Activated naive CD4-positive, alpha-beta T cell treated with anti-CD3 and anti-CD28 coated beads, Interleukin-2, amount 50 U/mL, for 72 hours (primary cell): ENCODE measurements around the gene SOWAHC. TPM values are rescaled to one million over a fixed set of nuclear protein-coding genes. Genes with fewer than 3 reads are reported as not detected.

ENCODE experiments used
- ATAC-seq, 2 donors: fragments of 150-1000 bp; cut with Tn5 transposase; 2 replicates each; pipeline ENCODE4 v1.10.0; 2021; ENCODE audit warnings: mild to moderate bottlenecking in 2 of 2, moderate library complexity in 2 of 2
- DNase-seq, 2 donors: peaks; one replicate each; pipeline ENCODE4 v3.0.0; 2021 to 2022; ENCODE audit warnings: low spot score in 2 of 2
- H3K27ac Mint-ChIP-seq, 2 donors: one replicate each; pipeline ENCODE4 v1.8.0; 2022; ENCODE audit warnings: mild to moderate bottlenecking in 2 of 2, mixed read lengths in 2 of 2
- H3K36me3 Mint-ChIP-seq, 2 donors: one replicate each; pipeline ENCODE4 v1.8.0; 2022; ENCODE audit warnings: mixed read lengths in 2 of 2
- H3K9me3 Mint-ChIP-seq, 2 donors: one replicate each; pipeline ENCODE4 v1.8.0; 2022; ENCODE audit warnings: mixed read lengths in 2 of 2
- total RNA-seq, 2 donors: library from RNA; stranded (reverse); gene quantifications; one replicate each; pipeline ENCODE4 v1.2.3, GENCODE V29; 2022

SOWAHC gene
- total RNA-seq, 2 donors from 2014 or later, result 0.34 to 1.0 TPM

DNA sequence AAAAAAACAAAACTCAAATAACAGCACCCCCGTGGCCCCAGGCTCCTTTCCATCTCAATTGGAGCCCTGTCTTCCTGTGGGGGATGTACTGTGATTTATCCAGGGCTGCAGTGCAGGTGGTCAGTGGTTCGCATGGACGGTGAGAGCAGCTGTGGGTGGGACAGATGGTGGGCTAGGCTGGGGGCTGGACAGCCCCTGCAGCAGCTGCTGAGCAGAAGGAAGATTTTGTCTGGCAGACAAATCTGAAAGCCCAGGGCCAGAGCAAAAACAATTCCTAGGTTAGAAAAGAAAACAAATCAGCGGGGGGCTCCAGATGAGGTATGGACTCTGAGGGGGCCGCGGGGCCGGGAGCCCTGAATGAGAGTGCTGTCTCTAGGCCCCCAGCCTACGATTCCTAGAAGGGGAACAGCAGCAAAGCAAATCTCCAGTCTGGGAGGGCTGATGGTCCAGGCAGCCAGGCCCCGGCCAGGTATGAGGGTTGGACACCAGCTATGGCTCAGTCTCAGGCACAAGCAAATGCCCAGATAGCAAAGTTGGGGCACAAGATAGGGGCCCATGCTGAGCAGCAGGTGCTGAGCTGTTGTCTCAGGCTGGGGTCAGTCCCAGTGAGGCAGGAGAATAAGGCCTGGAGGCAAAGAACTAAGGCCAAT lies 45.4 kb downstream of the SOWAHC start:
- no peaks in the 10 kb centered on the region for H3K9me3 Mint-ChIP-seq
- H3K36me3 Mint-ChIP-seq, result no peaks in the 10 kb centered on the region
- no peak overlapping the region for H3K27ac Mint-ChIP-seq
- ATAC-seq (no peak), DNase-seq (no peak)

DNA sequence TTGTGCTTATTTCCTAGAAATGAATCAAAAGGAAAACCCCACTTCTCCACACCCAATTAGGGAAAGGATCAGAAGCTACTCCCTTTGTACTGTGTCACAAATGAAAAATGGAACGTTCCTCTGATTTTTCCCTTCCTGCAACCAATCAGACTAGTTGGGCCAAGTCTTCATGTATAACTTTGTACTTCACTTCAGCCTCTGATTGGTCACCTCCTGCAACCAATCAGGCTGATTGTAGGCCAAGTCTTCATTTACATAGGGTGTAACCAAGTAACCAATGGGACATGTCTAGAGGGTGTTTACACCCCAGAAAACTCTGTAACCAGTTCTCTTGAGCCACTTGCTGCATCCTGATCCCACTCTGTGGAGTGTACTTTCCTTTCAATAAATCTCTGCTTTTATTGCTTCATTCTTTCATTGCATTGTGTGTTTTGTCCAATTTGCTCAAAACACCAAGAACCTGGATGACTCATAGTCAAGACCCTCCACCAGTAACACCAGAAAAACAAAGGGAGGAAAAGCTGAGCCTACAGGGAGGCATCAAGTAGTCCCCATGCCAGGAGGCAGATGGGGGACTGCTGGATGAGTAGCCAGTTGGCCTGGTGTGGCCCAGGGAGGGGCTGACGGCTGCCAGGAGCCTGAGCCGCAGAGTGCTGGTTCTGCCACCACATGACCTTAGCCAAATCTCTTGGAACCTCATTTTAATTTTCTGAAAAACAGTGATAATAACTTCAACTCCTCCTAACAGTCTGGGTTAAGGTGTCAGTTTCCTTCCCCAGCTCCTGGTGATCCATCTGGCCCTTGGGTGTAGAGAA lies 46.1 kb downstream of the SOWAHC start:
- H3K9me3 Mint-ChIP-seq, result no peaks in the 10 kb centered on the region
- no peak for DNase-seq

DNA sequence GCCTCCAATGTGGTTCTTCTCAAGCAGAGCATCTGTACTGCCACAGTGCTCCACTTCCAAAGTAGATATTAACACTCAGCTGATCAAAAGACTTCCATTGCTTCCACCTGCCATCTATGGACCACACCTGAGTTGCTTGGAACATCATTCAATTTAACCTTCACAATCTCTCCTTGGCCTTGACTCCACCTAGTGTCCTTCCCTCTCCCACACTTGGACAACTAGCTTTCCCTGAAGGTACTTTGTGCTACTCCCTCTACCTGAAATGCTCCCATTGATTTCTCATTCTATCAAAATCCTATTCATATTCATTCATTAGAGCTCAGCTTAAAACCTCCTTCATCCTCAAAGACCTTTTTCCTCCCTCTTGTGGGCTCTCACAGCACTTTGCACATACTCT lies 48.7 kb downstream of the SOWAHC start:
- no peak for ATAC-seq
- no peak overlapping the region for H3K27ac Mint-ChIP-seq
- no peak for DNase-seq
- H3K9me3 Mint-ChIP-seq, result no peaks in the 10 kb centered on the region
- H3K36me3 Mint-ChIP-seq, result no peaks in the 10 kb centered on the region

More for the DNA sequence above, 46.1 kb downstream of the SOWAHC start:
- ATAC-seq, result no peak
- Mint-ChIP-seq H3K36me3 (no peaks in the 10 kb centered on the region), H3K27ac (no peak overlapping the region)

DNA sequence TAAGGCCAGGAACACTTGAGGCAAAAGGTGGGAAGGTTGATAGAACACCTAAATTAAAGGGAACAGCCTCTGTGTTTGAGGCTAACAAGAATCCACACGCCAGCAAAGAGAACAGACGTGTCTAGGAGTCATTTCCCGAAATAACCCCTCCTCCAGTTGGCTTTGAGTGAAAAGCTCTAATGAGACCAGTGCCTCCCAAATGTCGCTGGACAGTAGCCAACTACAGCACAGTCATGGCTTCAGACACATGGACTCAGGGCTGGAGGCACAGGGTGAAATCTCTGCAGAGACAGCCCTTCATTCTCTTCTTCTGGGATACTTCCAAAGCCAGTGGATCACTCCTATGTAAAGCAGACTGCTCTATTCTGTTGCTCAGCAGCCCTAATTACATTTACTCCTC lies 49.6 kb downstream of the SOWAHC start:
- no peak for ATAC-seq
- no peaks in the 10 kb centered on the region for H3K9me3 Mint-ChIP-seq

DNA sequence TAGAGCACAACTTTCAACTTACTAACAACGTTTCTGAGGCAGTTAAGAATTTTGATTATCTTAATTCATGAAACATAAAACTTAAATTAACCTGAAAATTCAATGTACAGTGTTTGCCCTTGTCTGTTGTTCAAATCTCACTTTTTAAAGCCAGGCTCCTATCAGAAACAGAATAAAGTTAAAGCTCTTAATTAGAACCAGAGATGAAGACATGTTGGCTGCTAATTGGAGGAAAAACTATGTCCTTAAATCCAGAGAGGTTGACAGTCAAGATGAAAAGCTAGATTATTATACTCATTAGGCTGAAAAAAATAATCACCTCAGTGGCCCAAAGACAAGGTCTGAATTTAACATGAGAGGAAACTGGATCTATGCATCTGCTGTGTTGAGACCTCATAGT lies 52.3 kb downstream of the SOWAHC start:
- no peak for DNase-seq
- H3K27ac Mint-ChIP-seq, result no peak overlapping the region
- no peaks in the 10 kb centered on the region for H3K9me3 Mint-ChIP-seq
- no peaks in the 10 kb centered on the region for H3K36me3 Mint-ChIP-seq
- no peak for ATAC-seq

More for the DNA sequence above, 49.6 kb downstream of the SOWAHC start:
- no peak overlapping the region for H3K27ac Mint-ChIP-seq
- DNase-seq, result no peak
- H3K36me3 Mint-ChIP-seq, result no peaks in the 10 kb centered on the region

Other genes with a start within 250 kb of the SOWAHC start
- gene SEPTIN10, start 398 bp upstream of the SOWAHC start, total RNA-seq, result 1 to 10 TPM; 2.1 to 3.5 TPM
- gene RGPD5, start 179.9 kb downstream of the SOWAHC start, total RNA-seq, result 10 to 100 TPM; 22.5 to 36.0 TPM